KOPT-K1 (cell line): ENCODE data around the gene DOCK3.

Source experiments
- H3K27ac ChIP-seq: fragments of 200-600 bp; sonication (generic); 2 replicates; pipeline ENCODE4 v1.5.1; 2016; ENCODE audit warnings: antibody characterized with exemption, mild to moderate bottlenecking, low read depth, low read length; ENCODE audit not compliant: poor library complexity, severe bottlenecking
- H3K36me3 ChIP-seq: fragments of 200-600 bp; sonication (generic); 2 replicates; pipeline ENCODE4 v1.5.1; 2017; ENCODE audit warnings: antibody characterized with exemption, mild to moderate bottlenecking, low read length, moderate library complexity; ENCODE audit not compliant: insufficient read depth
- H3K9me3 ChIP-seq: fragments of 200-600 bp; sonication (generic); 2 replicates; pipeline ENCODE4 v1.5.1; 2017; ENCODE audit warnings: antibody characterized with exemption, low read length, mild to moderate bottlenecking; ENCODE audit not compliant: insufficient read depth, poor library complexity, severe bottlenecking

The DOCK3 gene

GRCh38 chr3:50642382-50642781, 32.3 kb upstream of the DOCK3 start:
- Histone ChIP-seq H3K27ac (no peak overlapping the region), H3K9me3 (no peaks in the 10 kb centered on the region), H3K36me3 (peaks cover 92% of the 10 kb centered on the region)

DNA sequence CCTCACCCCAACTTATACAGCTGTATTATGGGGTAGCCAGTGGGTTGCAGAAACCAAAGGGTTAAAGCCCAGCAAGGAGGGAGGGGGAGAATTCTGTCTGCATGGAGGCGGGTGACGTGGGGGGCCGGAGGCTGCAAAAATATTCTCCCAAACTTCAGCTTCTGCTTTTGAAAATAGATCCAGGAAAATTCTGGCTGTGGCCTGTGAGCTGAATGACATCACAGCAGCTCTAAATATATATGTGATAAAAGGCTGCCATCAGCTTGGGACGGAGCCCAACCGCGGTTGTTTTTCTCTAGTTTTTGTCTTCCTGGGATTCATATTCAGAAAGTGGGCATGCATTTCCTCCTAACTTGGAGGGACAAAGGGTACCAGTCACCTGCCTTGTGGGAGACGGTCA, 30.2 kb upstream of the DOCK3 start:
- Histone ChIP-seq H3K27ac (no peak overlapping the region), H3K36me3 (peaks cover 100% of the 10 kb centered on the region), H3K9me3 (no peaks in the 10 kb centered on the region)

DNA sequence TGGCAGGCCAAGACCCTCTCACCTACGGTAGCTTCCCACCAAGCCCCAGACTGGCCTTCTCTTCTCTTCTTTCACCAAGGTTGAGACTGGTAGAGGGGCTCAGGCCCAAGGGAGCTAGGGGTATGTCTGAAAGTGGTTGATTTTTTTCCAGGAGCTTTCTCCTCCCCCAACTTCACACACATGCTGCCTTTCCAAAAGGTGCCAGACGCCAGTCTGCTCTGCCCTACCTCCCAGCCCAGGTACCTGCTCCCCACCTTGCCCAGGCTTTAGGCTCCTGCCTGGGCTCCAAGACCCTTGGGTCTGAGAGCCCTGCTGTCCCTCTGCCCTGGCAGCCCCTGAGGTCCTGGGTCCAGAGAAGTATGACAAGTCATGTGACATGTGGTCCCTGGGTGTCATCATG, 29.3 kb upstream of the DOCK3 start:
- H3K36me3 ChIP-seq: peaks cover 100% of the 10 kb centered on the region

DNA sequence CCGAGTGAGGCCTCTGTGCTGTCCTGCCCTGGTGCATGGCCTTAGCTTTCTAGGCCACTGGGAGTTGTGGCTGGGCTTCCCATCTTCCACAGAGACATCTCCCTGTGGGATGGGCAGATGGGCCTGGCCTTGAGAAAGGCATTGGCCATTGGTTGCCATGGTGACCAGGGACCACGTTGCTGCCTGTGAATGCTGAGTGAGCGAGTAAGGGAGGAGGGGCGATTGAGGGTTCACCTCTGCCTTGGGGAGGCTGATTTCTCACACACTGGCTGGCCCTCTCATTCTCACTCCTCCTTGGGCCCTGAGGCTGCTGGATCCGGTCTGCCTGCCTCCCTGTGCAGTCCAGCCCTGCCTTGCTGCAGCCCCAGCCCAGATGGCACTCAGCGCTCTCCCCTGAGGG, 26.4 kb upstream of the DOCK3 start:
- Histone ChIP-seq H3K36me3 (peaks cover 74% of the 10 kb centered on the region), H3K9me3 (no peaks in the 10 kb centered on the region), H3K27ac (no peak overlapping the region)

More for the DNA sequence above, 29.3 kb upstream of the DOCK3 start:
- Histone ChIP-seq H3K9me3 (no peaks in the 10 kb centered on the region), H3K27ac (no peak overlapping the region)

DNA sequence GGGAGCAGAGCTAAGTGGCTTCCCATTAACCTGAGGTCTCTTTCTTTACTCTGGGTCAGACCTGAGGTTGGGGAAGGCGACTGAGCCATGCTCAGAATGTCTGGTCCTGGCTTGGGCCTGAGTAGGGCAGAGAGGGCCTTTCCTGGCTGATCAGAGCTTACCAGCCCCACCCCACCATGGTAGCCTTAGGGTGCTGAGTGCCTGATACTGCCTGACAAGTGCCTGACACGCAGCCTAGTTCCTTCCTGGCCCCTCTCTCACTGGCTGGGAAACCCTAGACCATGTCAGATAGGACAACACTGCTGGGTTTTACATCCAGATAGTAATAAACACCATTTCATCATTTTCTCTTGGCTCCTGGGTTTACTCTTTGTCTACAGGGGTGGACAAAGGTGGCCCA, 25.8 kb upstream of the DOCK3 start:
- no peak overlapping the region for H3K27ac ChIP-seq
- H3K36me3 ChIP-seq: peaks cover 68% of the 10 kb centered on the region
- H3K9me3 ChIP-seq: no peaks in the 10 kb centered on the region

GRCh38 chr3:50649451-50649931, 25.2 kb upstream of the DOCK3 start:
- peaks cover 62% of the 10 kb centered on the region for H3K36me3 ChIP-seq
- no peaks in the 10 kb centered on the region for H3K9me3 ChIP-seq

DNA sequence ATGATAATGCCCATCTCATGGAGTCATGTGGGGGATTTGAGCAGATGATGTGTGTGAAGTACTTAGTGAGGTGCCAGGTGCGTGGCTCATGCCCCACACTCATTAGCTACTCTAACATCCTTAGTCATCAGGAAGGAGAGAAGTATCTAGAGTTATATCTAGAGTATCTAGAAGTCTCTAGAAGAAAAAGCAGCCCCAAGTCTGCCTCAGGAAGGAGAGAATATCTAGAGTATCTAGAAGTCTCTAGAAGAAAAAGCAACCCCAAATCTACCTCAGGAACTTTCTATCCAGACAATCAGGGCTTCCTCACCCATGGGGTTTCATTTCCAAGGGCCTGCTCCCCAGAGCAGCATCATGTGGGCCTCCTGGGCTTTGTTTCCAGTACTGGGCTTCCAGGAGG, 24.7 kb upstream of the DOCK3 start:
- no peak overlapping the region for H3K27ac ChIP-seq
- H3K9me3 ChIP-seq: no peaks in the 10 kb centered on the region
- H3K36me3 ChIP-seq: peaks cover 57% of the 10 kb centered on the region

More at GRCh38 chr3:50649451-50649931, 25.2 kb upstream of the DOCK3 start:
- H3K27ac ChIP-seq: no peak overlapping the region

GRCh38 chr3:50651445-50651844, 23.3 kb upstream of the DOCK3 start:
- Histone ChIP-seq H3K27ac (no peak overlapping the region), H3K36me3 (peaks cover 43% of the 10 kb centered on the region), H3K9me3 (no peaks in the 10 kb centered on the region)

- Histone ChIP-seq H3K27ac (no peak overlapping the region), H3K9me3 (no peaks in the 10 kb centered on the region), H3K36me3 (peaks cover 37% of the 10 kb centered on the region)
Observed at GRCh38 chr3:50651920-50652529, 22.7 kb upstream of the DOCK3 start.

DNA sequence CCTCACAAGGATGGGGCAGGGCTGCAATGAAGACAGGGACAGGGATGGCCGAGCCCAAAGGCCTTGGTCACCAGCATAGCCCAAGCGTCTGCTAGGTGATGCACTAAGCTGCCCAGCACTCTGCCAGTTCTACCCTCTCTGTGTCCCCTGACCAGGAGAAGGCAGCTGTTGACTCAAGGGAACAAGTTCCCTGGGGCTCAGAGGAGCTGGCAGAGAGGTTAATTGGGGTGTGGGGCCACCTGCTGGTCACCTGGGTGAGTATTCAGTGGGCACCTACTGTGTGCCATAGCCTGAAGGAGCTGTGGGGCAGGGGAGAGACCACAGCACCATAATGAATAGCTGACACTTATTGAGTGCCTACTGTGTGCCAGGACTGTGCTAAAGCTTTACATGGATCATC, 22.0 kb upstream of the DOCK3 start:
- Histone ChIP-seq H3K9me3 (no peaks in the 10 kb centered on the region), H3K36me3 (peaks cover 30% of the 10 kb centered on the region), H3K27ac (no peak overlapping the region)

- Histone ChIP-seq H3K27ac (no peak overlapping the region), H3K9me3 (no peaks in the 10 kb centered on the region), H3K36me3 (peaks cover 16% of the 10 kb centered on the region)
Observed at GRCh38 chr3:50653937-50654595, 20.7 kb upstream of the DOCK3 start.

- Histone ChIP-seq H3K9me3 (no peaks in the 10 kb centered on the region), H3K27ac (no peak overlapping the region), H3K36me3 (peaks cover 5% of the 10 kb centered on the region; the same call in 1 of the 2 replicates)
Observed at GRCh38 chr3:50655009-50655830, 19.5 kb upstream of the DOCK3 start.

DNA sequence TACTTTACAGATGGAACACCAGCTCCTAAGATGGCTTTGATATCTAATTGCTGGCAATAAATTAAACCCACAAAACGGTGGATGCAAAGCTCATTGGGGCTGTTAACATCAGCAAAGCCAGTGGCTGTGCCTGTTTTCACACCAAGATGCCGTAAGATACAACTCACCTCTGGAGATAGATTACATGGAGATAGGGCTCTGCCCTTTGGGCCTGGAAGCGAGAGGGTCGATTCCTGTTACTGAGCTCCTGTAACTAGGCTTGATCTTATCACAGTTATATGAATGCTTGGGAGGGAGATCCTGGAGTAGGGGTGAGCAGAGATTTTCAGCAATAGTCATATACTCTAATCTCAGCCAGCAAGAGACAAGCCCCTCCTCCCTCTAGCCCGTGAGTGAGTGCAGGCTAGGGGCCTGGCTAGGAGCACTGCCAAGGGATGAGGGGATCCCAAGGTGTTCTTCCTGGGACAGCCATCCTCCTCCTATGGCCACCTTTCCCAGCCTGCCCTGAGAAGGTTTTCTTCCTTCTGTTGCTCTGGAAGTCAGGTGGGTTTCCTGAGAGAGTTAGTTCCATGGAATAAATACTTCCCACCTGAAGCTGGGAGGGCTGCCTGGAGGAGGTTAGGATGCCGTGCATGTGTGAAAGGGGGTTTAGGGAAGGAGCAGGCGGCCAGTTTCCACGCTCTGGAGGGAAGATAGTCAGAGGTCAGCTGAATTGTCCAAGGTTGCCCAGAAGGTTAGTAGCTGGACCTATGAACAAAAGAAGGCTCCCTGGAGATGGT, 18.1 kb upstream of the DOCK3 start:
- H3K36me3 ChIP-seq: no peaks in the 10 kb centered on the region
- H3K27ac ChIP-seq: no peak overlapping the region
- no peaks in the 10 kb centered on the region for H3K9me3 ChIP-seq

GRCh38 chr3:50657407-50657806, 17.3 kb upstream of the DOCK3 start:
- no peaks in the 10 kb centered on the region for H3K36me3 ChIP-seq
- H3K9me3 ChIP-seq: no peaks in the 10 kb centered on the region
- no peak overlapping the region for H3K27ac ChIP-seq

DNA sequence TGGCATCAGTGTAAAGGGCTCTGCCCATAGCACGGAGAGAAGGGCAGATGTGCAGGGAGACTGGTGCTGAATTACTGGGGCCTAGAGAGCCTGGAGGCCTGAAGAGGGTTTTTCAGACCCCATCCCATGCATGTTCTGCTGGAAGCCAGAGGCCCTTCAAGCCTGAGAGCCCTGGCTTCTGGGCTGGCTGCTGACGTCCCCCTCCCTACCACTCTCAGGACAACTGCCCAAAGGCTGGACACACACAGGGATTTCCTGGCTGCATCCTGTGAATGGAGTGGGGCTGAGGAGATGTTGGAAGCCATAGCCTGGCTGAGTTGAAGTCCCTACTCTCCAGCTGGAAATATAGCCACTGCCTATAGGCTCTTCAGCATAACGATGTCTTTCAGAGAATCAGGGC, 16.9 kb upstream of the DOCK3 start:
- no peak overlapping the region for H3K27ac ChIP-seq
- no peaks in the 10 kb centered on the region for H3K9me3 ChIP-seq
- H3K36me3 ChIP-seq: no peaks in the 10 kb centered on the region
